ENCODE data around the gene IDH2.

GRCh38 chr15:90059208-90059985, 42.9 kb downstream of the IDH2 start:
- TF ChIP-seq EZH2 (IDR thresholded peaks at IDR 0.05; ENCODE audit: insufficient read depth, poor library complexity, severe bottlenecking) (no peak), EZH2phosphoT487 (IDR thresholded peaks at IDR 0.05; ENCODE audit: insufficient read depth, low read depth) (no peak)
